Stimulated activated CD8-positive, alpha-beta memory T cell treated with anti-CD3 and anti-CD28 coated beads, Interleukin-7, amount 100 ng/mL, for 1 hour (primary cell): ENCODE data around the gene HM13.
A peak's percentile ranks its signal among the peaks of the same experiment; 100 is the strongest.
"Not testable (repeated sequence)": the region's sequence is repeated elsewhere in the genome, so short reads cannot be mapped to it uniquely, and the experiment has no call there.

ENCODE experiments used
- DNase-seq, 2 donors: peaks; one replicate each; pipeline ENCODE4 v3.0.0-alpha.2; 2020; ENCODE audit warnings: low read depth in 2 of 2

Gene HM13

DNA sequence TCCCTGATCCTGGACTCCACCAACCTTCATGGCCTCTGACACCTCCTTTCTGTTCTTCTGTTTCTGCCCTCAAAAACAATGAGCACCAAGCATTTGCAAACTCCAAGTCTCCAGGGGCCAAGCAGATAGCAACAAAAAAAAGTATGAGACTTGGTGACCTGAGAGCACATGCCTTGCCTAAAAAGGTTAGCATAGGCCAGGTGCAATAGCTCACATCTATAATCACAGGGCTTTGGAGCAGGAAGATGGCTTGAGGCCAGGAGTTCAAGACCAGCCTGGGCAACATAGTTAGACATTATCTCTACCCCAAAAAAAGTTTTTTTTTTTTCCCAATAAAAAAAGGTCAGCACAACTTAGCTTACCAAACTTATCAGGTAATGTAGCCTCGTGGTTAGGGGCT lies 13.7 kb upstream of the HM13 start:
- DNase-seq = no peak

DNA sequence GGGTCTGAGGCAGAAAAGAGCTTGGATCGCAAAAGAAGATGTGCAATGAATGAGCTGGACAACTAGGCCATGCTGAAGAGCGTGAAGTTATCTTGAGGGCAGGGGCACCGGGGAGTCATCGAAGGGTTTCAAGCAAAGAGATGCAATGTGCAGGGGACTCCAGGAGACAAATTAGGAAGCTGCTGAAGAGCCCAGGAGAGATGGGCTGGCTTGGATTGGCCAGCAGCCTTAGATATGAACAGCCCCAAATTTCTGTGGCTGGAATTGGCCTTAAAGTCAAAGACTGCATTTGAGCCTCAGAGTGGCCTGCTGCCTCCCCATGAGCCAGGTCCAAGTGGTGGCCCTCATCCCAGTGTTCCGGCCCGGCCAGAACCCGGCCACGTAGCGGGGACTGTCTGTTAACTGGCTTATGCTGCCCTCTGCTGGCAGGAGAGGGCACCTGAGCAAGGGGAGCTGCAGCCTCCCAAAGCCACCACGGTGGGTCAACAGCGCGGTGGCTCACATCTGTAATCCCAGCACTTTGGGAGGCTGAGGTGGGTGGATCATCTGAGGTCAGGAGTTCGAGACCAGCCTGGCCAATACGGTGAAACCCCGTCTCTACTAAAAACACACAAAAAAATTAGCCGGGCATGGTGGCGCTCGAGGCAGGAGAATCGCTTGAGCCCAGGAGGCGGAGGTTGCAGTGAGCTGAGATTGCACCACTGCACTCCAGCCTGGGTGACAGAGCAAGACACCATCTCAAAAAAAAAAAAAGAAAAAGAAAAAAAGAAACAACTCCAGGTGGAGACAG lies 11.2 kb upstream of the HM13 start:
- peak; percentile 44 to 62 for DNase-seq

DNA sequence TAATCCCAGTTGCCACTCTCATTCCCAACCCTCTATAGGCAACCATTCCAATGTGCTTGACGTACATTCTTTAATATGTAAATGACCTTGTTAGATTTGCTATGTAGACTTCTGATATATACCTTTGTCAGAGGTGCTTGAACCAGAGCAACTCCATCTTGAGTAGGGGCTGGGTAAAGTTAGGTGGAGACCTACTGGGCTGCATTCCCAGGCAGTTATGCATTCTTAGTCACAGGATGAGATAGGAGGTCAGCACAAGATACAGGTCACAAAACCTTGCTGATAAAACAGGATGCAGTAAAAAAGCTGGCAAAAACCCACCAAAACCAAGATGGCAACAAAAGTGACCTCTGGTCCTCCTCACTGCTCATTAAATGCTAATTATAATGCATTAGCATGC lies 8.3 kb upstream of the HM13 start:
- no peak for DNase-seq

DNA sequence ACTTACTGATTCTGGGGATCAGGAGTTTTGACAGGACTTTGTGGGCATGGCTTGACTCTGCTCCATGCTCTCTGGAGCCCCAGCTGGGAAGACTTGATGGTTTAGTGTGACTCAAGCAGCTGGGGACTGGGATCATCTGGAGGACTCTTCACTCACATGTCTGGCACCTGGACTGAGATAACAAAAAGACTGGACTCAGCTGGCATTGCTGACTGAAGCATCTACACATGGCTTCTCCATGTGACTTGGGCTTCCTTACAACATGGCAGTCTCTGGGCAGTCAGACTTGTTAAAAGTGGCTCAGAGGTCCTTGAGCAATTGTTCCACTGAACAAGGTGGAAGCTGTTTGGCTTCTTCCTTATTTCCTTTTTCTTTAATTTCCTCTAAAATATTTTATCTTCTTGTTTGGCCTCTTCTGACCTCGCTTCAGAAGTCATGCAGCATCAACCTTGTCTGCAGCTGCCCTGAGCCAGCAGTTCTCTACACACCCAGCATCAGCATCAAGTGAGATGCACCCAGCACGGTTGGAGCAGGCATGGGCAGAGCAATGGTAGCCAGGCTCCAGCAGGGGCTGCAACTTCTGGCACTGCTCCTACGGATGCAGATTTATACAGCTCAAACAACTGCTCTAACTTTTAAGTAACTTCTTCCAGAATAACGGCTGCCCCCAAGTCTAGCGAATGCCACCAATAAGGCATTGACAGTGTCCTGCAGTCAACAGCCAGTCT lies 5.6 kb upstream of the HM13 start:
- DNase-seq = no peak

DNA sequence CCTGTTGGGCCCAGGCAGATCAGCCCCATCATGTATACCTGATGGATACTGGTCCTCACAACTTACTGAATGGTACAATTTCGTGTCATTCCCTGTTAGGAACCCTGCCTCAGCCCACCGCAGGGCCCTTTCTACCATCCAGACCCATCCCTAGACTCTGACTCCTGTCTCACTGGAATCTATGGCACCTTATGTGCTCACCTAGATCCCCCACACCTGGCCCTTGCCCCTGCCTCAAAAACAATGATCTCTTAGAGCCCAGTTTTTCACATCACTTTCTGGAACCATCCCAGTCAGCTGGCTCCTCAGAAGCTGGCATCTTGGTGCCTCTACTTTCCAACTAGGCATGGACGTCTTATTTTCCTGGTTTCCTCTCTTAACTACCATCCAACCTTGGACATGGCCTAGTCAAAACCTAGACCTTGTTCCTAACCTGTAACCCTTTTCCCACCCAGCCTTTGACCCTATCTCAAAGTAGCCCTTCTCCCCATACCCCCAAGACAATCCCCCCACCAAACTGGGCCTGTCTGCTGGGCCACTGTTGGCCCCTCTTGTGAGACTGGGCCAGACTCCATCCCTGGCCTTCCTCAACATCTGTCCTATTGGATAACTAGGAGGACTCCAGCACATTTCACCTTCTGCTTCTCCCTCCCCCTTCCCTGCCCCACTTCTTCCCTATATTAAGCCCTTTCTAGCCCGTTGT lies 981 bp downstream of the HM13 start:
- DNase-seq = no peak

DNA sequence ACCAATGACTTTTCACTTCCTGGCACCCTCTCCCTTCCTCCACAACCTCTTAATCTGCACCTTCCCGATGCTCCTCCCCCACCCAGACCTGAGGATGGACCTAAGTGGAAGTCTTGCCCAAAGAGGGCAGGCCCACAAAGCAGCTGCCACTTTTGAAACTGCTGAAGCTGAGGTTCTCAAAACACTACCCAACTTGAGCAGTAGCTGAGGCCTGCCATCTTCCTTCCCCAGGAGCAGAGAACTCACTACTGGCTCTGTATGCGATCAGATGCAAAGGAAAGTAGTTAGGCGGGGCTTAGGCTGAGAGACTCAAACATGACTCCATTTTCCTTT lies 1.5 kb downstream of the HM13 start:
- no peak for DNase-seq

DNA sequence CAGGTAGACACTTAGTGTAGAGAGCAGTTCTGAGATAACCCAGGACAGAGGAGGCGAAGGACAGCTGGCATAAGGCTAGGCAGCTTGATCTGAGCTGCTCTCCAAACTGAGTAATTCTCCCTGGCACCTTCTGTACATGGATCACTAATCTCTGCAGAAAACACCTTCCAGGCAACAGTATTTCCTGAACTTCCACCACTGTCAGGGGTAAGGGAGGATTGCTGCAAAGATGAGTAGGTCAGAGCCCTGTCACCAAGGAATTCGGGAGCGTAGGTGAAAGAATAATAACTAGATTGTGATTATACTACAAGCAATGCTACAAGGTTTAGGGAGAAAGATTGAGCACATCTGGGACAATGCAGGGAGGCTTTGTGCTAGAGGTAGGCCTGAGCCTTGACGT lies 1.9 kb downstream of the HM13 start:
- no peak for DNase-seq

DNA sequence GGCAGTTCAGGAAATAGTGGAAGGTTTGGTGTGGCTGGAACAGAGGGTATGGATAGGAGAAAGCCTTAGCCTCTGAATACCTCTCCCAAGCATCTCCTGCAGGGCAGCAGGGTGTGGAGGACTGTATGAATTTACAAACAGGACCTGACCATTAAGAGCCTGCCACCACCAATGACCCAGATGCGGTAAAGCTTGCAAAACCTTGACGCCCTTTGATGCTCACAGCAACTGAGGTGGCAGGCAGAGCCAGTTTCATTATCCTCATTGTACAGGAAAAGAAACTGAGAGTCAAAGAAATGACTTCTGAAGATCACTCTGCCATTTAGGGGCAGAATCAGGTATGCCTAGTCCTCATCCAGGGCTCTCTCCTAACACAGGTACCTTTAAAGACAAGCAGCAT lies 2.4 kb downstream of the HM13 start:
- no peak for DNase-seq

DNA sequence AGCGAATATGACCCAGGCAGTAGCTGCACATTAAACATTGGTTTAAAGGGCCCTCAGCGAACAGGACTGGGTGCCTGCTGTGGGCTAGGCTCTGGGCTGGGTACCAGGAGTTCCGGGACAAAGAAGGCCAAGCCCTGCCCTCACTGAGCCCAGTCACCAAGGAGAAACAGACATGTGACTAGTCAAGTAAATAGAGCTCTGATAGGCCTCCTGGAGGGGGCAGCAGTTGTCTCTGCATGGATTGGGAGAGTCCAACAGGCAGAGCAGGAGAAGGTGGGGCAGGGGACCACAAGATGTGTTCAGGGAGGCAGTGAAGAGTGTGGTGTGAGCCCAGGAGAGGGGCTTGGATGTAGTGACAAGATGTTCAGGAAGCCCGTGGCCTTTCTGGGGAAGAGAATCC lies 3.1 kb downstream of the HM13 start:
- DNase-seq = no peak

DNA sequence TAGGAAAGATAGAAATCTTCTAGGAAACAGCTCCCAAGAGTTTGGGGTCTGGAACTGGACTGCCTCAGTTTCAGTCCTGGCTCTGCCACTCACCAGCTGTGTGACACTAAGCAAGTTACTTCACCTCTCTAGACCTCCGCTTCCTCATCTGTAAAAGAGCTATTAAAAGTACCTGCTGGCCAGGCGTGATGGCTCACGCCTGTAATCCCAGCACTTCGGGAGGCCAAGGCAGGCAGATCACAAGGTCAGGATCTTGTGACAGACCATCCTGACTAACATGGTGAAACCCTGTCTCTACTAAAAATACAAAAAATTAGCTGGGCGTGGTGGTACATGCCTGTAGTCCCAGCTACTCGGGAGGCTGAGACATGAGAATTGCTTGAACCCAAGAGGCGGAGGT lies 7.0 kb downstream of the HM13 start:
- not testable (repeated sequence) for DNase-seq

DNA sequence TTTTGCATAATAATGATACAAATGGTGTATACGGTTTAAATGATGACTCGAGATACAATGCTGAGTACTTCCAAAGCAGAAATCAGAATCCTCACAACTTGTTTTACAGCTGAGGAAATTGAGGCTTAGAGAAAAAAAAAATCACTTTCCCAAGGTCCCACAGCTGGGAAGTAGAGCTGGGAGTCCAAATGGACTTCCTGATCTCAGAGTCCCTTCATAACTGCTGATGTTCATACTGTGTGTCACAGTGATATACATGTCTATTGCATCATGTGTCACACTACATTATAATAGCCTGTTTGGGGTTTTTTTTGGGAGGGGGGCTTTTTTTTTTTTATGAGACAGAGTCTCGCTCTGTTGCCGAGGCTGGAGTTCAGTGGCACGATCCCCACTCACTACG lies 8.5 kb downstream of the HM13 start:
- DNase-seq = no peak

DNA sequence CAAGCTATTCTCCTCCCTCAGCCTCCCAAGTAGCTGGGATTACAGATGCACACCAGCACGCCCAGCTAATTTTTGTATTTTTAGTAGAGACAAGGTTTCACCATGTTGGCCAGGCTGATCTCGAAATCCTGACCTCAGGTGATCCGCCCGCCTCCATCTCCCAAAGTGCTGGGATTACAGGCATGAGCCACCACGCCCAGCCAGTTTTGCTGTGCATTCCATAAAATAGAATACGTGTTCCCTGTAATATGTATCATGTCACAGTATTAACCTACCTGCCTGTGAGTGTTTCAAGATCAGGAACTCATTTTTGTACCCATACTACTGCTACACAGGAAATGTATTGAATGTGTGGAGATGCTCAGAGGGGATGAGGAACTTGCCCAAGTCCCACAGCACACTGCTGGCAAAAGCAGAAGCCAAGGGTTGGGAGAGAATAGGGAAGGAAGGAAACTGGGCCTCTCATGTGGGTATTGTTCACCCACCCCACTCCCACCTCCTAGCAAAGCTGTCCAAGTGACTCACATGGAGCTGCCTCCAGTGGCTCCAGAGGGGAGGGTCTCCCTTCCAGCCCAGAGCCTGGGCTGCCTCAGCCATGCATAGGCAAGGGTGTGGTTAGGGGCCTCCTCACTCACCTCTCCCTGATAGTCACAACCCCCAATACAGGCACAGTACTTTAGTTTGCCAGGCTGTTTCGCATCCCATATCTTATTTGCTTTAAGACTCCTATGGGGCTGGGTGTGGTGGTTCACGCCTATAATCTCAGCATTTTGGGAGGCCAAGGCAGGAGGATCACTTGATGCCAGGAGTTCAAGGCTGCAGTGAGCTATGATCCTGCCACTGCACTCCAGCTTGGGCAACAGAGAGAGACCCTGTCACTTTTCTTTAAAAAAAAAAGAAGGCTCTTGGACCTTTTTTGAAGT lies 9.4 kb downstream of the HM13 start:
- DNase-seq = no peak

DNA sequence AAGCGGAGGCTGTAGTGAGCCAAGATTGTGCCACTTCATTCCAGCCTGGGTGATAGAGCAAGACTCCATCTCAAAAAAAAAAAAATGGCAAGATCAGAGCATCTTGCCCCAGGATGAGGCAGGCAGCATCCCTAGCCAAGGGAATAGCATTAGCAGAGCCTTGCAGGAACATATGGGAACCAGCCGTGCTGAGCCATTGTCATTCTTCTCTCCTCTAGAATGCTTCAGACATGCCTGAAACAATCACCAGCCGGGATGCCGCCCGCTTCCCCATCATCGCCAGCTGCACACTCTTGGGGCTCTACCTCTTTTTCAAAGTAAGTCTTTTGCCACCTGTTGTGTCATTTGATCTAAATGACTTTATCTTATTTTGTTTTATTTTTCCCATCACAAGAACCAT lies 13.0 kb downstream of the HM13 start:
- no peak for DNase-seq

DNA sequence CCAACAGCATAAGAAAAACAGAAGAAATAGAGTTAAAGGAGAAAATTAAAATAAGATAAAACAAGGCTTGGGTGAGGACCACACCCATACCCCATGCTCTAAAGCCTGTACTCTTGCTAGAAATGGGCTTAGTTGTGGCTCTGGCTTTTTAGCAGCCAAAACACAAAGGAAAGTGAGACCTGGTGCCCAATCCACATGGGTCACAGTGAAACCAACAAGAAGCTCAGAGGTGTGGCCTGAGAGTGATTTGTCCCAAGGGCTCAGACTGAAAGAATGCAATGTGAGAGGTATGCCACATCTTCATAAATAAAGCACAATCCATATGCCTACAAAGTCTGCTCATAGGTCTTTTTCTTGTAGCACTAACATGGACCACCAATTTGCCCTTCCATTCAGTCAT lies 21.1 kb downstream of the HM13 start:
- no peak for DNase-seq

DNA sequence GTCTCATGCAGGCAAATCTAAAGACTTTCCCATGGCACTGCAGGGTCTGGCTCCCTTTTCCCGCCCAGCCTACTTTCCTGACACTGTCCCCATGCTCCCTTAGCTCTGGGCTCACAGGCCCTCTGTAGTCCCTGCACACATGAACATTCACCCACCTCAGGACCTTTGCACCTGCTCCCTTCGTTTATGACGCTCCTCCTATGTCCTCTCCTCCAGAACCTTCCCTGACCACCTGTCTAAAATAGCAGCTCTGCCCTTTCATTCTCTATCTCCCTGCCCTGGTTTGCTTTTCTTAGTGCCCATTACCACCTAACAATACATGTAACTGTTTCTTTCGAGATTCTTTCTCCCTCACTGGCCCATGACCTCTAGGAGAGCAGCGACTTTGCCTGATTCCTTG lies 22.3 kb downstream of the HM13 start:
- no peak for DNase-seq

DNA sequence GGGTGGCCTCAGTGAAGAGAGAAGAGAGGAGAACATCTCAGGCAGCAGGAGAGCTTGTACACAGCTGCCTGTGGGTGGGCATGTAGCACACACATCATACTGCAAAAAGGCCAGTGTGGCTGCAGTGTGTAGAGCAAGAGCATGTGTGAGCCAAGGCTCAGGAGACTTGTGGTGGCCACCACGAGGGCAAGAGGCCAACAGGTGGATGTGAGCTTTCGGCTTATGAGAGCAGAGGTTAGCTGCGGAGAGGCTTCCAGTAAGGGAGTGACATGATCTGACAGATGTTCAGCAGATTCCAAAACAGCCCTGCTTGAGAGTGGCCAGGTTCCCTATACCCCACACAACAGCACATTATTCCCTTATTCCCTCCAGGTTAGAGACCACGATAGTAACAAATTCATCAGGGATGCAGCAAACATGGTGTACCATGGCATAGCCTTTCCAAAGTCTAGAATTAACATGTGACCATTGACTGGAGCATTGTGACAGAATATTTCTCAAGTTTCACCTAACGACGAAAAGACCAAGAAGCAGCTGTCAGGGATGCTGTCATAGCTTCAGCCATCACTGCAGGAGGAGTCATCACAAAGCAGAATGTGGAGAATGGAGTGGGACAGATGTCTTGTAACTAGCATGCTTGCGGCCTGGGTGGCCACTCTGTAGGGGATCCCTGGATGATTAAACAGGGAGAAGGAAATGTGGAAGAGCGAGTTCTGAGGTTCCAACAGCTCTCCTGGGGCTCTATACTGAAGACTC lies 23.1 kb downstream of the HM13 start:
- DNase-seq = no peak

DNA sequence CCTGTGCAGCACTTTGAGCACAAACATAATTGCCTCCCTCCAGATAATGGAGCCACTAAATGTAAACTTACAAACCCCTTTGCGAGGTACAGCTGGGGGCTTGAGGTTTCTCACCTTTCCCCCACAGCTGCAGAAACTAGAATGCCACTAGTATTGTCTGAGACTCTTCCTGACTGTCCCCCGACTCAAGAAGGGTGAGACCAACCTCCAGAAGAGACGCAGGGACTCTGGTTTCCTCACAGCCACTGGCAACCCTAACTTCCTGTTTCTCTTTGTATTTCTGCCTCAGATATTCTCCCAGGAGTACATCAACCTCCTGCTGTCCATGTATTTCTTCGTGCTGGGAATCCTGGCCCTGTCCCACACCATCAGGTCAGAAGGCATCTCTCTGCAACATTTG lies 23.6 kb downstream of the HM13 start:
- DNase-seq = no peak

DNA sequence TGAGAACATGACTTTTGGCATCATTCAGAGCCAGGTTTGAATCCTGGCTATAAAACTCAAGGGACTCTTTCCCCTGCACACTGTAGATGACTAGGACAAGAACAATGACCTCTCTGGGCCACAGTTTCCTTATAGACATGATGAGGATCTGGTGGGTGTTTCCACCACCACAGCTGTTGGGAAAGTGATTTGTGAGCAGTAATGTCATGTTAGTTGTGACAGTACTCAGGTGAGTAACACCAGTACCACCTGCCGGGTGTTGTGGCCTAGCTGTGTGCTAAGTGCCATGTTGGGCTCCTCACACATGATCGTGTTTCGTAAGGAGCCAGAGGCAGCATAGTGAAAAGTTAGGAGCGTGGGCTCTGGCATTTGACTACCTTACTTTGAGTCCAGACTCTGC lies 24.1 kb downstream of the HM13 start:
- no peak for DNase-seq

DNA sequence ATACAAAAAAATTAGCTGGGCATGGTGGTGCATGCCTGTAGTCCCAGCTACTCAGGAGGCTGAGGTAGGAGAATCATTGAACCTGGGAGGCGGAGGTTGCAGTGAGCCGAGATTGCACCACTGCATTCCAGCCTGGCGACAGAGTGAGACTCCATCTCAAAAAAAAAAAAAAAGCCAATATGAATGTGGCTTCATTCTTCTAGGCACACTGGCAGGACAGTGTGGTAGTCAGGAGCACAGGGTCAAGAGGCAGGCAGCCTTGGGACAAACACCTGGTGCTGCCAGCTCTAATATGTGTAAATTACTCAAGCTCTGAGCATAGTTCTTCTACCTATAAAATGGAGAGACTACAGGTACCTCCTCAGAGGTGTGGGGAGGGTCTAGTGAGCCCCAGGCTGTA lies 25.4 kb downstream of the HM13 start:
- DNase-seq = not testable (repeated sequence)

DNA sequence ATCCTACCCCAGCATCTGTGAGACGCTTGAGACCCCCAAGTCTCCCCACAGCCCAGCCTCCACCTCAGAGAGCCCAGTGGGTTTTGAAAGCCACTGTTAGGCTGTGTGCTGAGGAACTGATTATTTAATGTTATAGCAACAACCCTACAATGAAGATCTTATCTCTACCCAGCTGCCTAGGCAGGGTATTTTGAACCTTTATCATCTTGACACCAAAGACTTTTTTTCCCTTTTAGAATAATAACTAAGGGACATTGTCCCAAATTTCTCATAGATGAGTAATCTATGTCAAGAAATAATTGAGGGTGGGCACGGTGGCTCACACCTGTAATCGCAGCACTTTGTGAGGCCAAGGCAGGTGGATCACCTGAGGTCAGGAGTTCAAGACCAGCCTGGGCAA lies 26.2 kb downstream of the HM13 start:
- DNase-seq = no peak

DNA sequence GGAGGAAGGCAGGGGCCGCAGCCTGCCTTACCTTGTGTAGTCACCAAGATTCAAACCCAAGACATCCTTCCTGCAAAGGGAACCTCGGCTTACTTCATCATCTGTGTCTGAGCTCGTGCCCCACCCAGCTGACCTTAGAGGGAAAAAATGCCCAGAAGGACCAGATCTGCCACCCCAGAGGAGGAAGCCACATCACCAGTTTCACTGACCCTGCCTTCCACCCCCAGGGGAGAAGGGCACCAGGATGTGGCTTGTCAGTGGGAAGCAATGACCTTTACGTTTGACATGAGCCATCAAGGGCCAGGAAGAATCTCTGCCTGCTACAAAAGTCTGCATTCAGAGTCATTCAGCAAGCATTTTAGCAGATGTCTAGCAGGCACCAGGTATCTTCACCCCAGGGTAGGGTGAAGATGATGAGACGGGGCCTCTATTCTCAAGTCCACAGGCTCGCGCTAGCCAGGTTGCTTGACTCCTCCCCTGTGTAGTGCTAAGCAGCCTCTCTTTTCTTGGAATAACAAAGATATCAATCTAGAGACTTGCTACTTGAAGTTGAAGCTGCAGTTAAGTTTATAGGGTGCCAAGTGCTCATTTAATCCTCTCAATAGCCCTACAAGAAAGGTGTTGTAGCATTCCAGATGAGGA lies 28.1 kb downstream of the HM13 start:
- no peak for DNase-seq
